ENCODE measurements around the gene PTMA.
"Not testable (repeated sequence)": the region's sequence is repeated elsewhere in the genome, so short reads cannot be mapped to it uniquely, and the experiment has no call there.

Gene PTMA

DNA sequence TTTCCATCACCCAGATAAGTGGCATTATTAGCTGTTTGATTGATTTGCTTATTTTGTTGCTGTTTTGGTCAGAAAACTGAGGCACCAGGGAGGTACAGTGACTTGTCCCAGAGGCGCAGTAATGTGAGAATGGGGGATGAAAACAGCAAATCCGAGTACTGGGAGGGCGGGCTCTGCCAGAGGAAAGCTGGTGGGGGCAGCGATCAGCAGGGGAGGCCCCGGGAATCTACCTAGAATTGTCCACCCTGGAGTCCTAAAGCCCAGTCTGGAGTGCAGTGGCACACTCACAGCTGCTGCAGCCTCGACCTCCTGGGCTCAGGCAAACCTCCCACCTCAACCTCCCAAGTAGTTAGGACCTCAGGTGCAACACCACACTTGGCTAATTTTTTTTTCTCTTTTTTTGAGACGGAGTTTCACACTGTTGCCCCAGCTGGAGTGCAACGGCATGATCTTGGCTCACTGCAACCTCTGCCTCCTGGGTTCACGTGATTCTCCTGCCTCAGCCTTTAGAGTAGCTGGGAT lies 17.0 kb upstream of the PTMA start:
- DNase-seq (ENCODE audit: low read depth in 3 of 3, low spot score in 1 of 3) = no peak

DNA sequence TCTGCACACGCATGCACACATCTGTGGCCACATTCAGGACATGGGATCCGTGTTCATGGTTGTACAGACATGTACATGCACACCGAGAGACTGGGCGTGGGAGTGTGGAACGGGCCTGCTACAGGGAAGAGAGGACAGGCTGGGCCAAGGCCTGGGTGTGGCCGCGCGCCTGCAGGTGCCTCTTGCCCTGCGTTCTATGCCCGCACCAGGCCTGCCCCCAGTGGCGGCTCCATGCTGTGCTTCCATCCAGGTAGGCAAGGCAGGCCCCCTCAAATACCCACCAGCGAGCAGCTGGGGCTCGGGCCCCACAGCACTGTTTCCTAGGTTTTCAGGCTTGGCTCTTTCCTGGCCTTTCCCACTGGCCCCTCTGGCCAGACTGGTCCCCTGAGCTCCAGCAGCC lies 15.5 kb upstream of the PTMA start:
- no peak for DNase-seq (ENCODE audit: low read depth in 3 of 3, low spot score in 1 of 3)

DNA sequence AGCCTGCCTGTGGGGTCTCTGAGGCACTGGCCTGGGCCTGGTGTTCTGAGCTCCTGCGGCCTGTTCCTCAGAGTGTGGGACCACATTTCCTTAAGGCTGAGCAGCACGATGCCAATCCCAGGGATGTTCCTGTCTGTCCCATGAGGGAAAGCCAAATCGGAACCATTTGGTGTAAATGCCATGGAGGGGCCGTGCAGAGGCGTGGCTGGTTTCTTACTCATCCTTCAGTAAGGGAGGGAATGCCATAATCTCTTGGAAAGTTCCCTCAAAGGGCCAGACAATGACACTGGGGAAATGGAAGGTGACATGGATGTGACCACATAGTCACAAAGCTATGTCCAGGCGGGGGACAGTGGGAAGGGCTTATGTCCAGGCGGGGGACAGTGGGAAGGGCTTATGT lies 14.4 kb upstream of the PTMA start:
- DNase-seq (ENCODE audit: low read depth in 3 of 3, low spot score in 1 of 3) = no peak

DNA sequence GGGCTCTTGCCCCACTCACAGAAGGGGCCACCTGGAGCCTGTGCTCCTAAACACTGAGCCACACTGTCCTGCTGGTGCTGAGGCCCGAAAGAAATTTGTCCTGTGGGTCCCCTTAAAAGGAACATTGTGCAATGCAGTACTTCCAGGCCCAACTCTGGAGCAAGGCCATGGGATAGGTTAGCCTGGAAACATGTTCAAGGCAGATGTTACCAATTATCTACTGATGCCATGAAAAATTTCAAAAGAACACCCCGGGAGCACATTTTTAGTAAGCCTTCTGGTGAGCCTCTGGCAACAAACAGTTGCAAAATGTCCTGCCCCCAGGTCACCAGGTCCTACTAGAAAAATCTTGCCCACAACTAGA lies 12.3 kb upstream of the PTMA start:
- no peak for DNase-seq (ENCODE audit: low read depth in 3 of 3, low spot score in 1 of 3)

DNA sequence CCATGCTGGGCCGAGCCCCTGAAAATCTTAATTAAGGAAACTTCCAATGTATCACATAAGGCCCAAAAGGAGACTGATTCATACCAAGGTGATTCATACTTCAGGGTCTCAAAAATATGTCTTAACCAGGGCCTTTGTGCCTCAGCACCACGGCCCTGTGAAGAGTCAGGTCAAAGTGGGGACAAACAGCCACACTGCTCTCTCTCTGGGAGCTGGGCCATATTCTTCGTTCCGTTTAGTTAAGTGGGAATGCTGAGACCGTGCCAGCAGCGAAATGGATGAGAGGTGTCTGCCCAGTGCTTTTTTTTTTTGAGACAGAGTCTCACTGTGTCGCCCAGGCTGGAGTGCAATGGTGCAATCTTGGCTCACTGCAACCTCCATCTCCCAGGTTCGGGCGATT lies 9.3 kb upstream of the PTMA start:
- DNase-seq (ENCODE audit: low read depth in 3 of 3, low spot score in 1 of 3) = no peak

DNA sequence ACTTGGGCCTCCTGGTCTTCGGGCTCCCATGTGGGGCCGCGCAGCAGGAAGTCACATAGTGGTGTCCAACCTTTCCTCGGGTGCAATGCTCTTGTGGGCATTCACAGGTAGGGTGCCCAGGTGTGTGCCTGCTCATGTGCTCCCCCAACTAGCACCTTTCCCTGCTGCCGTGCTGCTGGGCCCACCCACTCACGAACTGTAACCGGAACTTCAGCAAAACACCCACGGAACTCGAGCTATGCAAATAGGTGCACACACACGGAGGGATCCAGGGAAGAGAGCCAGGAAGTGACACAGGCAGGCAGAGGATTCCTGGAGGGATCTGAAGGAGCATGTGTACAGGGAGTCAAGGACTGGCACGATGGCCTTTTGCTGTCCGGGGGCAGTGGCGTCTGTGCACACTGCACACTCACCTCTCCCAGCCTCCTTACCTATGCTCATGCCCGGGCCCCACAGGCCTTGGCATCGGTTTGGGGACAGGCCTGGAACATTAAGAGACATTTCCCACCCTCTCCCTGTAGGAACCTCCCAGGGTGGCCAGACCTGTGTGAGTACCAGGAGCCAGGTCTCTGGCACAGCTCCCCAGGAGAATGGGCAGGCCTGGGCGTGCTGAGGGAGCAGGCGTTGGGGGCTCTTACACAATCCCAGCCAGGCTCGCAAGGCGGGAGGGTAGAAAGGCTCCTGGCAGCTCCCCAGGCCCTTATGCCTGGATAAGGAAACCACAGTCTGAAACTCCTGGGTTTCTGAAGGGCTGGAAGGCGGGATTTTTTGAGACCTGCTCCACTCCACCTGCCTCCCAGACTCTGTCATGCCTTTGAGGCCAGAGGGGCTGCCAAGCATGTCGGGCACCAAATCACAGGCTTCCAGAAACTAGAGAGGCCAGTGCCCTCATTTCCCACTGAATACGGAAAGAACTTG lies 6.6 kb upstream of the PTMA start:
- DNase-seq (ENCODE audit: low read depth in 3 of 3, low spot score in 1 of 3) = no peak

DNA sequence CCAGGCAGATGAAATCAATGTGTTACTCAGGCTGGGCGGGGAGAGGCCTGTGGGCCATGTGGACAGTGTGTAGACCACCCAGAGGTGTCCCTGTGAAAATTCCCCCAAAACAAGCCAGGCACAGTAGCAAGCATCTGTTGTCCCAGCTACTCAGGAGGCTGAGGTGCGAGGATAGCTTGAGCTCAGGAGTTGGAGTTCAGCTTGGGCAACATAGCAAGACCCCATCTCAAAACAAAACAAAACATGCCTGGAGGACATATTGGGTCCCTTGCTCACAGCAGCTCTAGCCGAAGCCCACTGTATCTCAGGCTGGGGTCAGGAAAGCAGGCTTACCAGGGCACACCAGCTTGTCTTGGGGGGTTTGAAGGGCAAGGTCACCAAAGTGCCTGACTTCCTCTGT lies 4.3 kb upstream of the PTMA start:
- DNase-seq (ENCODE audit: low read depth in 3 of 3, low spot score in 1 of 3) = no peak

DNA sequence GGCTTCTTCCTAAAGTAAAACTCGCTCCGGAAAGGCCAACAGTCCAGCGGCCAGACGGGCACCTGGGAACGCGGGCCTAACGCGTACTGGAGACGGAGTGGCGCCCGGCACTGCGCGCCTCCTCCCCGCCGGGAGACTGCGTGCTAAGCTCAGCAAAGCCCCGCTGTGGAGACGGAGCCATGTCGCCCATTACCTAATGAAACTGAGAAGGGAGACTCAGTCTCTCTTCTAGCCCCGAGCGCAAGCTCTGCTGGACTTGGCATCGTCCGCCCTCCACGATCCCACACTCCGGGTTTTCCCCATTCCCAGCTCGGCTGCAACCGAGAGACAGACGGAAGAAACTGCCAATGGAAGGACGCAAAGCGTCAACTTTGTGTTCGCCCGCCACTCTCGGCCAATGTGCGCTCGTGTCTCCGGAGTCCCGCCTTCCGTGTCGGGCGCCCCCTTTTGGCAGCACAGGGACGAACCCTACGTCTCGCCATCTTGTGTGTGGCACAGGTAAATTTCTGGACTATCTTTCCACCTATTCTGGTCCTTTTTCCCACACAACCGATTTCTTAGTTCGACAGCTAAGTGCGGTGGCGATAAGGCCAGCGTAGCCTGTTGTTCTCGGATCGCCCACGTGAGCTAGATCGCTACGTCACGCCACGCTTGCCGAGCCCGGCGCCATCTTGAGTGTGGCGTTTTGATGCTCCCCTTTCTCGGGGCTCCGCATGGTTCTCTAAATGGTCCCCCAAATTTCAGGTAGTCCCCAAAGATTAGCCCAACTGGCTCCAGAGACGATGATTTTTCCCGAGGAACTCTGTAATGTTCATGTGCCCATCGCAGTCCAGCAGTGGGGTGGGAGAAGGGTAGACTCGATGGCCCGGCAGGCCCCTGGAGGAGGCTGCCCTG lies 1.3 kb upstream of the PTMA start:
- DNase-seq (ENCODE audit: low read depth in 3 of 3, low spot score in 1 of 3) = peak; percentile 94 to 95 (median 94)

DNA sequence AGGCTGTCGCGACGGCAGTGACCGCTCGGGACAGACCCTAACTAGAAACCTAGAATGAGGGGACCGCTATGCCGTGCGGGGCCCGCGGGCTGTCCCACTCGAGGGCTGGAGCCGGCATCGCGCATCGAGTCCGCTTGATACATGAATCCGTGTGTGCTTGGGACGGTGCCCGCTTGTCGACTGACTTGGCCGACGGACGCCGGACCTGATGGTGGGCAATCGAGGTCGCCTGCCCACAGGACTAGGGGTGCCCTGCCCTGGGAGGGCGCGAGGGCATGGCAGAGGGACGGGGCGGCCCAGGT lies 749 bp upstream of the PTMA start:
- DNase-seq (ENCODE audit: low read depth in 3 of 3, low spot score in 1 of 3) = peak in 1 of 3 donors; percentile 49

DNA sequence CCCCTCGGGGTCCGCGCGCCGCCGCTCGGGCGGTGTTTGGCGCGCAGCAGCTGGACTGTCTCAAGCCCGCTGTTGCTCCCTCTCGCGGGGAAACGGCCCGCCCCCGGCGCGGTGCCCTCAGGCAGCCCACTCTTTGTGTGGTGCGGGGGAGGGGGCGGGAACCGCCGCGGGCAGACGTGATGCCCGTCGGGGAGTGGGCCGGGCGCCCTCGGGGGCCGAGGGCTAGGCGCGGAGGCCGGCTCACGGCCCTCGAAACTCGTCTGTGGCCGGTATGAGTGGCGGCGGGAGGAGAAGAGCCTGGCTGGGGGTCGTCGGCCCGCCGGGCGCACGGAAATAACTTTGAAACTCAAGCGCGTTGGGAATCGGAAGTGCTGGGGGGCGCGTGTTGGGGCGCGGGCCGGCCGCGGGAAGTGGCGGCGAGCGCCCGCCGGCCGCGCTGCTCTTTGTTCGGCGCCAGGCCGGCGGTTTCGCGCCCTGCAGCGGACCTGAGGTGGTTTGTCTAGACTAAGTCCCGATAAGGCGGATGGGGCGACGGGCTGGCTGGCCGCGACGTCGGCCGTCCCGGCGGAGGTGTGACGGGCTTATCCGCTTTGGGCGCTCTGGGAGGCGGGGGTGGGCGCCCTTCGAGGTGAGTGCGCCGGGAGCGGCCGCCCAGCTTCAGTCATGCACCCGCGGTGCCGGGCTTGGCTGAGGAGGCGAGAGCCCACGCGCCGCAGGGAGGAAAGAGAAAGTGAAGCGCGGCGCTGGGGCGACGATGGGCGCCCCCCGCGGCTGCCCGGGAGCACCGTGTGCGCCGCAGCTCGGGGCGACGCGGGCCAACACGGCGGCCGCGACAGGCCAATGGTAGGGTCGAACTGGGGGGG lies 679 bp downstream of the PTMA start:
- DNase-seq (ENCODE audit: low read depth in 3 of 3, low spot score in 1 of 3) = peak in 2 of 3 donors; percentile 26 to 45

DNA sequence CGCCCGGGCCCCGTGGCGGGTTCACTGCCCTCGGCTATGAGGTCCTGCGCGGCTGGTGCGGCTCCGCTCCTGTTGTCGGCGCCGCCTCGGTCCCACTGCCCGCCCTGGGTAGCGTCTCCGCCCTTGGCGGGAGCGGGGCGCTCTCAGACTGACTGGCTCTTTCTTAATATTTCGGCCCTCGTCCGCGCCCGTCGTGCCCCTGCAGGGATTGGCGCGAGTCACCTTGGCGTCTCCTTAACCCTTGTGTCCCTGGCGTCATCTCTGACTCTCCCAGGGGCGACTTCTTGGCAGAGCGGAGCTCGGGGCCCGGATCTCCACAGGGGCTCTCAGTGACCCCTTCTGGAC lies 1.3 kb downstream of the PTMA start:
- peak in 1 of 3 donors; percentile 32 for DNase-seq (ENCODE audit: low read depth in 3 of 3, low spot score in 1 of 3)

DNA sequence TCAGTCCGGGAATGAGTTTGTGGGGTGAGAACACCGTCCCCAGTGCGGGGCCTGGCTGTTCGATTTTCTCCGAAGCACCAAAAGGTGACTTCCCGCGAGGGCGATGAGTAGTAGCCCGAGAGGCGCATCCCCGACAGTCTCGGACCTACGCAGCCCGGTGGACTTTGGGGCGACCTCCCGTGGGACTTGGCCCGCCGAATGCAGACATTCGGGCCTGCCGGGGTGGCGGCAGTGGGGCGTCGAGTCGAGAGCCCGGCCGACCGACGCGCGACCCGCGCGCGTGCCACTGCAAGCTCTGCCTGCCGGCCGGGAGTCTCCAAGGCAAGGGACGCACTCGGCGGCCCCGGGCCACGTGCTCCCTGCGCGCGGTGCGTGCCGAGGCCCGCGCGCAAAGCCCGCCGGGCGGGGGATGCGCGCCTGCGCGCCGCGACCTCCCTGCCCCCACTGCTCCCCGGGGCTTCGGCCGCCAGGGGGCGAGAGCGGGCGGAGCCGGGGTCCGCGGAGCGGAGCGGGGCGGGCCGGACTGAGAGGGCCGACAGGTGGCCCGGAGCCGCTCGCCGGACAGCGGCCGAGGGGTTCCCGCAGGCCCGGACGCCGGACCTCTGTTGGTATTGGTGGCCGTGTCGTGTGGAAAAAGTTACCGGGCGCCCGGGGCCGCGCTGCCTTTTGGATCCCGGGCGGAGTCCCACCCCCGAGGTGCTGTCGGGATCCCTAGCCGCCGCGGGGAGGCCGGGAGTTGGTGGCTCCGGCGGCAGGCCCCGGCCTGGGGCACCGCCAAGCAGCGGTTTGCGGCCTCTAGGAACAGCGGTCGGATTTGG lies 1.9 kb downstream of the PTMA start:
- peak; percentile 57 to 85 (median 74) for DNase-seq (ENCODE audit: low read depth in 3 of 3, low spot score in 1 of 3)

DNA sequence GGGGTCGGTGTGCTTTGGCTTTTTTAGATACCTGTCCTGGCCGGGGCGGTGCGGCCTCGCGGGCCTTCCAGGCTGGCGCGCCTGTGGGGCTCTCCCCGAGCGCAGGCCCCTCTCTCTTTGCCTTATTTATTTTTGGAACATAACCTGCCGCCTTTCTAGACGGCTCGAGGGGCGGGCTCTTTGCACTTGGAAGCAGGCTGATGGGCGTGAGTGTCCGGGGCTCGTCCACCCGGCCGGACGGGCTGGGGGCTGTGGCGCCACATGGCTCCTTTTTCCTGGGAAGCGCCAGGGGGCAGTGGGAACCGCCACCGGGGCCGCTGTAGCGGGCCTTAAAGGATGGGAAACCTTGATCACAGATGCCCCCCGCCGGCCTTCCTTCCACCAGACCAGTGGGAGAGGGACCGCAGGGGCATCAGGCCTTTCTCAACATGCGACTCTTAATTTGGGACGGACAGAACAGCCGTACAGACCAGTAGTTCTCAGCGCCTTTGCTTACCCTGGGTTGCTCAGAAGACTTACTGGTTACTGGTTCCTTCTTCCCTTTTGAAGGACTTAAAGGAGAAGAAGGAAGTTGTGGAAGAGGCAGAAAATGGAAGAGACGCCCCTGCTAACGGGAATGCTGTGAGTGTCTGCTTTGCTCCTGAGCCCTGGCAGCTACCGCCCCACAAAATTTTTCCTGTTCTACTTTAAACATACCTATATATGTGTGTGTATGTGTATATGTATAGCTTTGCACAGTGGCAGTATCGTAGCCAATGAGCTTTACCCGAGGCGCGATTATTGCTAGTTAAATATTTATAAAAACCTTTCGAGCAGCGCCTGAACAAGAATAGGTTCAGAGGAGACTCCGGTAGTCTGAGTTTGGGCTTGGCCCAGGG lies 2.7 kb downstream of the PTMA start:
- peak in 1 of 3 donors; percentile 18 for DNase-seq (ENCODE audit: low read depth in 3 of 3, low spot score in 1 of 3)

DNA sequence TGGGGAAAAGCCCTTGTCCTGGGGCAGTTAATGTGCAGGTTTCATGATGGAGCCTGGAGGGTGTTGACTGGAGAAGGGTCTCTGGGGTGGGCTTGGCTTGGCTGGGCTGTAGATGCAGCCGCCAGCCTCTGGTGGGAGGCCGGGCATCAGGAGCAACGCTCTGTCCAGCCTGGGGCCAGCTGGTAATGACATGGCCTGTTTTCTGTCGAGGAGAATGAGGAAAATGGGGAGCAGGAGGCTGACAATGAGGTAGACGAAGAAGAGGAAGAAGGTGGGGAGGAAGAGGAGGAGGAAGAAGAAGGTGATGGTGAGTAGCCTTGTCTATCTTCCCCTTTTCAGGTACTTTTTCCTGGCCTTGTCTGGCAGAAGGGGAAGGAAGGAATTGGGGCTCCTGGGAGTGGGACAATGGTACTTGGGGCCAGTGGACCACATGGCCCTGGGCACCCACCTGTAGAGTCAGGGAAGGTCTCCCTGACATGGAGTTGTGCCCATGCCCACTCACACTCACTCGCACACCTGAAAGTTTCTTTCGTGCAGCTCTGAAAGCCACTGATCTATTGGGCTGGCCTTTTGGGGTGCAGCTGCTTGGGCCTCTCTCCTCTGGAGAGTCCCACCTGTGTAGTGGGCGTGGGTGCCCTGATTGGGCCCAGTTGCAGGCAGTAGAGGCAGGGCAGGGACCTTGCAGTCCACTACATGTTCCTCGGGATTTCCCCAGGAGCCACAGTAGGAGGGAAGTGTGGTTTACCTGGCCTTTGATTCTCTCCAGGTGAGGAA lies 3.5 kb downstream of the PTMA start:
- peak in 1 of 3 donors; percentile 16 for DNase-seq (ENCODE audit: low read depth in 3 of 3, low spot score in 1 of 3)

DNA sequence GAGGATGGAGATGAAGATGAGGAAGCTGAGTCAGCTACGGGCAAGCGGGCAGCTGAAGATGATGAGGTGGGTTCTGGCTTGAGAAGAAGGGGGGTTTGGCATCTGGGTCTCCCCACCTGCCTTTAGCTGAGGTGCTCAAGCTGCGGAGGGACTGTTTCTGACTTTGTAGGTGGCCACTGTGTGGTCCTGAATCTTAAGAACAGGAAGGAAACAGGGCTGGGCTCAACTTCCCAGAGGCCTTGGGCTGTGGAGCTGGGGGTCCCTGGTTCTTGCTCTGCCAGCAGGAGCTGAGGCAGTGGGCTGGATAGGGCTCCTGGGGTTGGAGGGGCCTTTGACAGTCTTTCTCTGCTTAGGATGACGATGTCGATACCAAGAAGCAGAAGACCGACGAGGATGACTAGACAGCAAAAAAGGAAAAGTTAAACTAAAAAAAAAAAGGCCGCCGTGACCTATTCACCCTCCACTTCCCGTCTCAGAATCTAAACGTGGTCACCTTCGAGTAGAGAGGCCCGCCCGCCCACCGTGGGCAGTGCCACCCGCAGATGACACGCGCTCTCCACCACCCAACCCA lies 4.2 kb downstream of the PTMA start:
- DNase-seq (ENCODE audit: low read depth in 3 of 3, low spot score in 1 of 3) = peak in 1 of 3 donors; percentile 35

DNA sequence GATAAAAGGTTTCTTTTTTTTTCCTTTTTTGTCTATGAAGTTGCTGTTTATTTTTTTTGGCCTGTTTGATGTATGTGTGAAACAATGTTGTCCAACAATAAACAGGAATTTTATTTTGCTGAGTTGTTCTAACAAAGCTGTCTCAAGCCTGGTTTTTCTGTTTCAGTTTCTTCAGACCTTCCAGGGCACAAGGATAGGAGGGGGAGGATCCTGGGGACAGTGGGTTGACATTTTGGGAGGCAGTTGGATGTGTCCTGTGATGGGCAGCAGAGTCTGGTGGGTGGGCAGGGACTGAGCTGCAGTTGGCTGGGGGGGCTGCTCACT lies 5.0 kb downstream of the PTMA start:
- DNase-seq (ENCODE audit: low read depth in 3 of 3, low spot score in 1 of 3) = not testable (repeated sequence)

DNA sequence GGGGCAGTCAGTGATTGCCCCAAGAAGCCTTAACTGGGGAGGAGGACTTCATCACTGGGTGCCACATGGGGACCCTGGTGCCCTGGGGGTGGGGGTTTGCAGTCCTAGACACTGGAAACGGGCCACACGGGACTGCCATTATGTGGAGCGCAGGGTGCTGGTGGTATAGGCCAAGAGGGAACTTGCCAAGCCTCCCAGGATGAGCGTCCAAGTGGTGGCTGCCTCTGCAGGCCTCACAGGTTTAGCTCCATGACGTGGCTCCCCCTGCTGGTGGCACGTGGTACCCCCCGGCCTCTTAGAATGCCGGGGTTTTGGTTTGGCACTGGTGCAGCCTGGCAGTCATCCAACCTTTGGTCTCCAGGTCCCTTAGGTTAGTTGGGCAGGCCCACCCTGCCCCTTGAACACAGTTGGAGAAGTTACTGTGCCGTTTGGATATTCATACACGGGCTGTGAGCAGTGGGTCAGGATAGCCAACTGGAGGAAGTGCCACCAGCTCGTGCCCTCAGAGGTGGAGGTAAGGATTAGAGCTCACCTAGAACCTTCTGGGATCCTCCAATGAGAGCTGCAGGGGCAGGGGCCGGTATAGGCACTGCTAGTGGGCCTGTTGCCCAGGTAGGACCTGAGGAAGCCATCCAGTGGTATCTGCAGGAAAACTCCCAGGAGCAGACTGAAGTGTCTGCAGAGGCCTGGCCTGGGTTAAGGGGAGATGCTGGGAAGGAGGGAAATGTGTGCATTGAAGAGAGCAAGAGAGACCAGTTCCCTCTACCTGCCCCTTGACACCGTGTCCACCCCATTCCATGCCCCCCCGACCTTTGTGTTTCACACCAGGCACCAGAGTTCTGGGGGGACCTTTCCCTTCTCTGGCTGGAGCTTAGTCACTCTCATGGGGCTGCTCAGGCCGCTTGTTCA lies 5.7 kb downstream of the PTMA start:
- DNase-seq (ENCODE audit: low read depth in 3 of 3, low spot score in 1 of 3) = peak; percentile 79 to 90 (median 81)

Measured in stimulated activated CD4-positive, alpha-beta T cell treated with anti-CD3 and anti-CD28 coated beads, TNF-alpha, amount 100 ng/mL, for 1 hour (primary cell).